ENCODE data around the gene NDUFS6.

GRCh38 chr5:1765141-1765879, 35.9 kb upstream of the NDUFS6 start:
- TF ChIP-seq CTCF (IDR thresholded peaks at IDR 0.05) (no peak), POLR2A (IDR thresholded peaks at IDR 0.05) (no peak), POLR2AphosphoS5 (IDR thresholded peaks at IDR 0.05; ENCODE audit: insufficient read depth in 1 of 2, low read depth in 1 of 2) (no peak)

Measured in vagina (tissue), 2 donors.